HG03575 (cell line): ENCODE data around the gene FNIP1.
"Not testable (repeated sequence)": the region's sequence is repeated elsewhere in the genome, so short reads cannot be mapped to it uniquely, and the experiment has no call there.

ENCODE experiments used
- ATAC-seq: cut with Tn5 transposase; IDR thresholded peaks from one replicate; pipeline ENCODE4 v1.9.1; 2021; ENCODE audit not compliant: unreplicated experiment, insufficient number of reproducible peaks, low FRiP score; ENCODE audit errors: extremely low read depth

Gene FNIP1

GRCh38 chr5:131789765-131790164, 7.1 kb downstream of the FNIP1 start:
- ATAC-seq, result no peak

GRCh38 chr5:131787736-131788135, 9.1 kb downstream of the FNIP1 start:
- no peak for ATAC-seq

GRCh38 chr5:131786900-131787692, 9.7 kb downstream of the FNIP1 start:
- ATAC-seq, result no peak

GRCh38 chr5:131786036-131786435, 10.8 kb downstream of the FNIP1 start:
- no peak for ATAC-seq

- no peak for ATAC-seq
Measured at GRCh38 chr5:131783874-131784273, 12.9 kb downstream of the FNIP1 start.

GRCh38 chr5:131783357-131783756, 13.5 kb downstream of the FNIP1 start:
- no peak for ATAC-seq

- ATAC-seq, result no peak
Measured at GRCh38 chr5:131782717-131783116, 14.1 kb downstream of the FNIP1 start.

GRCh38 chr5:131778141-131778540, 18.7 kb downstream of the FNIP1 start:
- ATAC-seq, result not testable (repeated sequence)

GRCh38 chr5:131776450-131776849, 20.4 kb downstream of the FNIP1 start:
- ATAC-seq, result no peak

GRCh38 chr5:131774652-131775367, 22.0 kb downstream of the FNIP1 start:
- no peak for ATAC-seq

GRCh38 chr5:131773805-131774204, 23.0 kb downstream of the FNIP1 start:
- ATAC-seq, result no peak

- ATAC-seq, result no peak
Measured at GRCh38 chr5:131771692-131772091, 25.1 kb downstream of the FNIP1 start.

GRCh38 chr5:131769961-131770360, 26.9 kb downstream of the FNIP1 start:
- ATAC-seq, result no peak

- no peak for ATAC-seq
Measured at GRCh38 chr5:131769336-131769735, 27.5 kb downstream of the FNIP1 start.

GRCh38 chr5:131767891-131768290, 28.9 kb downstream of the FNIP1 start:
- no peak for ATAC-seq

GRCh38 chr5:131766689-131767088, 30.1 kb downstream of the FNIP1 start:
- ATAC-seq, result no peak

- no peak for ATAC-seq
Measured at GRCh38 chr5:131765261-131765660, 31.6 kb downstream of the FNIP1 start.

- no peak for ATAC-seq
Measured at GRCh38 chr5:131763968-131764367, 32.8 kb downstream of the FNIP1 start.

- no peak for ATAC-seq
Measured at GRCh38 chr5:131760793-131761192, 36.0 kb downstream of the FNIP1 start.

GRCh38 chr5:131759704-131760103, 37.1 kb downstream of the FNIP1 start:
- no peak for ATAC-seq
